Measurements from ENCODE around the gene MSRB1.
"Not testable (repeated sequence)": the region's sequence is repeated elsewhere in the genome, so short reads cannot be mapped to it uniquely, and the experiment has no call there.

The MSRB1 gene

GRCh38 chr16:1938316-1938715 lies 4.7 kb downstream of the MSRB1 start:
- no peak for DNase-seq

DNA sequence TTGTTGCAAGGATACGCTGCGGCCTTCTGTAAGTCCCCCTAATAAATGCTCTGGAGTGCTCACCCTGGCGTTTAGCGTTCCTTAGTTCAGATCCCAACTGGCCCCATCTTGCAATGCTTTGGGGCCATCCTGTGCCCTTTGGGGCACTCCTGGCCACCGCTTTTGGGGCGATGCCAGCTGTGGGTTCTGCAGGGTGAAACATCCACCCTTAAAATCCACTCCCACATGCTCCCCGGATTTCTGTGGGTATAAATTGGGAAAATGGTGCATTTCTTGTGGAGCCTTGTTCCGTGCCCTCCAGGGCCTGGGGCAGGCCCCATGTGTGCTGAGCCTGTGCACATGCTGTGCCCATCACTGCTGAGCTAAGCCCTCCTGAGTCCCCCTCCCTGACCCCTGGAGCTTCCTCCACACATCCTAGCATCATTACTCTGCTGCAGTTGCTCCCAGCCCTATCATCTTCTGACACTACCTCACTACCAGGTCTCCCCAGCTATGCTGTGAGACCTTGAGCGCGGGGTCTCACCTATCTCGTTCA lies 6.0 kb downstream of the MSRB1 start:
- no peak for DNase-seq

DNA sequence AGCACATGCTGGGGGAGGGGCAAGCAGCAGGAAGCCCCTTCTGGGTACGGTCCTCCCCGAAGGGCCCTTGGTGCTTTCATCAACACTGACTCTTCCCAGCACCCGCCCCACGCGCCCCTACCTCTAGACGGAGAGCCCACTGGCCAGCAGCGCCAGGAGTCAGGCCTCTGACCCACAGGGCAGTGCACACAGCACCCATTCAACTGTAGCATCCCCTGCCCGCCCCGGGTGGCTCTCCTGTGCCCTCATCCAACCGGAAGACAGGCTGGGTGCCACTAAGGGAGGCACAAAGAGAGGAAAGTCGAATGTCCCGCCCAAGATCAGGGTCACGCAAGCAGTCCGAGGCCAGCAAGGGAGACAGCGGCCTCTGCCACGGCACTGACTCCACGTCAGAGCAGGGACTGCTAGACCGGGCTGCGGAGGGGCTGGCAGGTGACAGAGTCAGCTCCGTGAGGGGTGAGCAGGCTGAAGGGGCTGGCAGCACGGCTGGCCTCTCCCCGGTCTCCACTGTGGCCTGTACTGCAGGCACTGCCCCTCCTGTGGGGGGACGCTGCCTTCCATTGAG lies 9.8 kb downstream of the MSRB1 start:
- no peak for DNase-seq

- DNase-seq, result peak; percentile 23
These were observed 10.7 kb downstream of the MSRB1 start for GRCh38 chr16:1932050-1933028.

- no peak for DNase-seq
These were observed 12.7 kb downstream of the MSRB1 start for GRCh38 chr16:1930338-1930720.

DNA sequence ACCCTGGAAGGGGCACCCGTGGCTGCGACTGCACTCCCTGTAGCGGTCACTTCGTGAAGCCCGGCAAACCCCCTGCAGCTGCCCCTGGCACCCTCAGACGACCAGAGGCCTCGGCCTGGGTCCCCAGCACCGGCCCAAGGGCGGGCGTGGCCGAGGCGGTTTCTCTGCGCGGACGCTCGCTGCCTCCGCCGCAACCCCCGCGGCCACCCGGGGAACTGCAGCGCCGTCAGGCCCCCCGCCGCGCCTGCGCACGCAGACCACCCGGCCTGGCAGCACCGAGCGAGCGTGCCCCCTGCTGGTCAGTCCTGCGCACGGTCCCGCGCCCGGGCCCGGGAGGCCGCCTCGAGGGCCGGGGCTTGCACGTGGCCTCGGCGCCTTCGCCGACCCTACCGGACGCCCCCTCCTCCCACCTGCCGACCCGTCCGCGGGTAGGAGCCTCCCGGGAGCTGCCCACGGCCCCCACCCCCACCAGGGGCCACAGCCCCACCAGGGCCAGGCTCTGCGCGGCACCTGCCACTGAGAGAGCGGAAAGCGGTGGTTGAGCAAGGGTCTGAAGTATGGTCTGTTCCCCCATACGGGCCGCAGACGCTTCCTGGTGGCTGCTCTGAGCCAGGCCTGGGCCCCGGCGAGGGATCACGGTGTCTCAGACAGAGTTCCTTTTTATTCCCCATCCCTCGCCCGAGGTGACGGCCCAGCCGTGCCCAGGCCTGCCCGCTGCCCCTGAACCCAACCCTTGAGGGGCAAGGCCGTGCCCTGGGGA lies 13.2 kb downstream of the MSRB1 start:
- DNase-seq, result peak; percentile 77

DNA sequence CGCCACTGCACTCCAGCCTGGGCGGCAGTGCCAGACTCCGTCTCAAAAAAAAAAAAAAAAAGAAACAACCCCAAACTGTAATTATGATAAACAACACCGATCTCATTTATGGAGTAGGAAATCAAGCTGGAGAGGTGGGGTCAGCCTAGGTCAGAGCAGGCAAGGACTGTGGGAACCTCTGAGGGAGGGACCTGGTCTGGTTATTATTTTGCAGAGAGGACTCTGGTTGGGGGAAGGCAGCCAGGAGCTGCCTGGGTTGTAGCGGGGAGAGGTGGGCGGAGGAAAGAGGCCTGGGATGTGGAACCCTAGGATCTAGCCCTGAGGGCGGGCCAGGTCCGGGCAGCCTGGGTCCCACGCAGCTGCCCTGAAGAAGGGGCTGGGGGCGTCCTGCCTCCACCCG lies 13.9 kb downstream of the MSRB1 start:
- peak; percentile 45 for DNase-seq

GRCh38 chr16:1926271-1926670 lies 16.7 kb downstream of the MSRB1 start:
- DNase-seq, result no peak

DNA sequence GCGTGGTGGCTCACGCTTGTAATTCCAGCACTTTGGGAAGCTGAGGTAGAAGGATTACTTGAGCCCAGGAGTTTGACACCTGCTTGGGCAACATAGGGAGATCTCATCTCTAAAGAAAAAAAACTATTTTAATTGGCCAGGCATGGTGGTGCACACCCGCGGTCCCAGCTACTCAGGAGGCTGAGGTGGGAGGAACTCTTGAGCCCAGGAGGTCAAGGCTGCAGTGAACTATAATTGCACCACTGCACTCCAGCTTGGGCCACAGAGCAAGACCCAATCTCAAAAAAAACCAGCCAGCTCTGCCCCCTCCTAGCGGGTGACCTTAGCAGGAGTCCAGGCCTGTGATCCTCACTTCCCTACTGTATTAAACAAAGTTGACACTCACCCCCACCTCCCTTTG lies 18.9 kb downstream of the MSRB1 start:
- DNase-seq, result no peak

DNA sequence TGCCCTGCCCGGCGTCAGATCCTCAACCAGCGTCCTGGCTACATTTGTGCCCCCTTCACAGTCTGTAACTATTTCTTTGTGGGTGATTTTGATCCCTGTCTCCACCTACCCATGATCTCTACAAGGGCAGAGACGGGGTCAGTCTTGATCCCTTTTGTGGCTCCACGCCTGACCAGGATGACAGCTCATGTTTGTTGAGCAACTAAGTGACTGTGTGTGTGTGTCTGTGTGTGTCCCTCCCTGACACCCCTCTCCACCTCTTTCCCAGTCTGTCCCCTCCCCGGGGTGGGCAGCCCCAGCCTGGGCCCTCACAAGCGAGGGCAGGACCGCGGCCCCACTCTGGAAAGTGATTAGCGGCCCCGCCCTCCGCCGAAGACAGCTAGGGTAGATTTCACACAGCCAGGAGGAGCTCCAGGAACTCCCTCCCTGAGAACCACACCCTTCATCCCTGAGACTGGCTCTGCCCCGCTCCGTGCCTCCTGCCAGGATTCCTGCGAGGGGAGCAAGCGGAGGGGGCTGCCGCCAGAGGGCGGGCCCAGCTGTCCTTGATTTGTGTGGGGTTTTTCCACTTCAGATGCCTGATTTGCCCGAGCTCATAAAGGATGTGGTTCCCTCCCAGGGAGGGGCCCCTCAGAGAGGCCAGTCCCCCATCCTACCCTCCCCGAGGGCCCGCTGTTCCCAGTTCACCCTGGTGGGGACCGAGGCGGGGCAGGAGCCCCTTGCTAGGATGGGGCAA lies 19.5 kb downstream of the MSRB1 start:
- peak; percentile 80 for DNase-seq

- DNase-seq, result no peak
These were observed 20.6 kb downstream of the MSRB1 start for GRCh38 chr16:1922357-1922756.

DNA sequence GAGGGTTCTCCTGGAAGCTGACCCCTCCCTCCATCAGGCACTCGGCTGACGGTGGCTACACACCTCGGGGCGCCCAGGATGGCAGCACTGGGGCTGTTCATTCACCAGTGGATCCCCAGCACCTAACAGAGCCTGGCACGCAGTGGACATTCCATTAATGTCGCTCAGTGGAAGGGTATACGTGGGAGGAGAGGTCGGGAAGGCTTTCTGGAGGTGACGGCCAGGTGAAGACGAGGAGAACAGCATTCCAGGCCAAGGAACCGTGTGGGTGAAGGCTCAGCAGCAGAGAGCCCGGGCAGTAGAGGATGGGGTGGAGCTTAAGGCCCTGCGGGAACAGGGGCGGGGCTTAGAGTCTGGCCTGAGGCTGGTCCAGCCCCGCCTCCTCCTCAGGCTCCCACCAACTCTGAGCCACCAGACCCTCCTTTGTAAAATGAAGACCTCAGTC lies 22.2 kb downstream of the MSRB1 start:
- DNase-seq, result no peak

GRCh38 chr16:1920122-1920521 lies 22.9 kb downstream of the MSRB1 start:
- DNase-seq, result not testable (repeated sequence)

- no peak for DNase-seq
These were observed 23.5 kb downstream of the MSRB1 start for GRCh38 chr16:1919327-1919998.

DNA sequence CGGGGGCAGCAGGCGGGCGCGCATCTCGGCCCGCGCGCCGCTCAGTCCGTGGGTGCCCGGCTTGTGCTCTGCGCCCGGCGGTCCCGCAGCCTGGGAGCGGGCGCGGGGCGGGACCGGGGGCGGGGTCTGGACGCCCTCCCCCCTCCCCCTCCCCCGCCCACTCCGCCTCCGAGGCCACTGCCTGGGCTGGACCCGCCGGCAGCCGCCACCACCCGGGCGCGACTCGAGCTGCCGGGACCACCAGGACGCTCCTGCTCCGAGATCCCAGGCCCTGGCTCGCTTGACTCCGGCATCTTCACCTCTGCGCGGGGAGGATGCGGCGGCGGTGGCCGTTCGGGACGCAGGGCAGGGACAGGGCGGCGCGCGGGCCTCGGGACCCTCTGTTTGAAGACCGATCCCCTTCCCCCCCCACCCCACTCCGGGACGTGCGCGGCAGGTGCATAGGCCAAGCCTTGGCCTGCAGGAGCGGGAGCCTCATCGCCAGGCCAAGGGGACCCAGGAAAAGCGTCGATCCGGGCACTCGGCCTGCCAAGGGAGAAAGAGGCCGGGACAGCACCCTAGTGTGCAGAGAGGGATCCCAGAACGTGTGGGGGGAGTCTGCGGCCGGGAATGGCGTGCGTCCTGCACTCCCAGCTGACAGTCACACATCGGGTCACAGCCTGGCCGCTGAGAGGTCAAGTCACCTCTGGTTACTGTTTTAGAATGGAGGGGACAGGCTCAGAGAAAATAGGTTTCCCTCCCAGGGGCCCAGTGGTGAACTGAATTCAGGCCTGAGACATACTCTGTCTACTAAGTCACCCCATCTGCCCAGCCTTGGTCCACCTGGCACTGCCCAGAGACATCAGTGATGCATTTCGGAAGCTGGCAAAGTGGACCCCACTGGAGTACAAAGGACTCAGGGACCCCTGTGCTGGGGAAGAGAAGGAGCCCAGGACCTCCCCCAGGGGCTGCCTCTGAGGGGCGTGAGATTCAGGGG lies 24.4 kb downstream of the MSRB1 start, which contains the start of gene HS3ST6:
Gene HS3ST6 (minus strand): TSS at position 65 of the 976 bp plus-strand sequence. CDS start 92 bp downstream, outside the sequence.
- DNase-seq, result no peak

DNA sequence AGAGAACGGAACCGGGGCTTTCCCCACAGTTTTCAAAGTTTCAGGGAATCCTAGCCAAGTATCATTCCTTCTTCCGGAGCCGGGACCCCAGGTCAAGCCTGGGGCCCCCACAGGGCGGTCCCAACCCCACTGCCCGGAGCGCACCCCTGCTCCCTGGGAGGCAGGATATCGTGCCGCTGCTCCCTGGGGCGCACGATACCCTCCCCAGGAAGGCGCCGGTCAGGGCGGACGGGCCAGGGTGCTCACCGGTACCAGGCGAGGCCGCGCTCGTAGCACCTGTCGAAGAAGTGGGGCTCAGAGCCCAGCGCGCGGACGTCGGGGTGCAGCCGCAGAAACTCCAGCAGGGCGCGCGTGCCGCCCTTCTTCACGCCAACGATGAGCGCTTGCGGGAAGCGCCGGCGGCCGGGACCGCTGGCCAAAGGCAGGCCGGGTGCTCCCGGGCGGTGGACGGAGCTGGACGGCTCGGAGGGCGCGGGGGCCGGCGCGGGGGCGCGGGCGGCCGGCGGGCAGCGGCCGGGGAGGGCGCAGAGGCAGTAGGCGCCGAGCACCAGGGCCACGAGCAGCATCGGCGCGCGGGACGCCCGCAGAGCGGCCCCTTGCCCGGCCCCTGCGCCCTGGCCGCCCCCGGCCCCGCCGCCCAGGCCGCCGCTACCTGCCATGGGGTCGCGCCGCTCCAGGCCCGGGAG lies 25.2 kb downstream of the MSRB1 start:
- no peak for DNase-seq

DNA sequence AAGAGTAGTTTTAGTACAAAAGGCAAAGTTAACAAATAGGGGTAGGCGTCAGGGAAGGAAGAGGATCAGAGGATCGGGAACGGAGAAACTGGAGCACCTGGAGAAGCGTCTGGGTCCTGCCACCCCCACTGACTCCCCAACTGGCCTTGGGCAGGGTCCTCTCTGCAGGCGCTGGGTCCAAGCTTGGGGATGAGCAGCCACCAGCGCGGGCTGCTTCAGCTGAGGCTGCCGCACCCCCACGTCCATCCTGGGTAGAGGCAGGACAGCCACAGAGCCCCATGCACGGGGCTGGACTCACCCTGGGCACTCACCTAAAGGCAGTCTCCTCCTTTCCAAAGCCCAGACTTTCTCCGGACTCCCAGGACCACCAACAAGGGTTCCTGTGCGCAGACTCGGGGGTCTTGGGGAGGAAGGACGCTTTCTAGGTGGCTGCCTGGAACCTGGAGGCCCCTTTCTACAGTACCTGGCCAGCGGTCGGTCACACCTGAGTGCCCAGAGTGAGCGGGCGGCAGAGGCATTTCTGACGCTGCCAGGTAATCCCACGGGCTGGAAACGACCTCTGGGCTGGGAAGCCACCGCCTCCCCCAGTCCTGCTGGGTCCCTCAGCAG lies 25.8 kb downstream of the MSRB1 start:
- DNase-seq, result no peak

GRCh38 chr16:1916640-1916990 lies 26.4 kb downstream of the MSRB1 start:
- no peak for DNase-seq

Measured in NCI-H2171 (cell line).